ENCODE data around the gene PSMG4.
"Not testable (repeated sequence)": the region's sequence is repeated elsewhere in the genome, so short reads cannot be mapped to it uniquely, and the experiment has no call there.

PSMG4 gene

DNA sequence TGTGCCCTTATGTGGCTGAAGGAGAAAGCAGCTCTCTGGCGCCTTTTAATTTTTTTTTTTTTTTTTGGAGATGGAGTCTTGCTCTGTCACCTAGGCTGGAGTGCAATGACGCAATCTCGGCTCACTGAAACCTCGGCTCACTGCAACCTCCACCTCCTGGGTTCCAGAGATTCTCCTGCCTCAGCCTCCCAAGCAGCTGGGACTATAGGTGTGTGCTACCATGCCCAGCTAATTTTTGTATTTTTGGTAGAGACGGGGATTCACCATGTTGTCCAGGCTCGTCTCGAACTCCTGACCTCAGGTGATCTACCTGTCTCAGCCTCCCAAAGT, 13.9 kb upstream of the PSMG4 start:
- H3K4me2 ChIP-seq (ENCODE audit: low read length); H3K79me1 ChIP-seq (ENCODE audit: low read length); H2BK5ac ChIP-seq (ENCODE audit: low read depth, low read length, poor library complexity); DNase-seq; H3K79me2 ChIP-seq (ENCODE audit: control insufficient read depth, insufficient read depth, low read length, poor library complexity); H3K4ac ChIP-seq (ENCODE audit: low read depth, low read length); H3K9ac ChIP-seq (ENCODE audit: low read length); H3K36me3 ChIP-seq (ENCODE audit: control insufficient read depth in 1 of 2, insufficient read depth in 2 of 2, low read length in 2 of 2); H3K4me3 ChIP-seq (ENCODE audit: low read depth, low read length); H2BK120ac ChIP-seq (ENCODE audit: insufficient read depth, low read length, poor library complexity); H4K12ac ChIP-seq (ENCODE audit: low read depth, low read length); H2AFZ ChIP-seq (ENCODE audit: insufficient read depth, low read length, poor library complexity); H2AK5ac ChIP-seq (ENCODE audit: low read length); H3K18ac ChIP-seq (ENCODE audit: low read length); H3K14ac ChIP-seq (ENCODE audit: low read length); H3K23ac ChIP-seq (ENCODE audit: low read length); H2BK12ac ChIP-seq (ENCODE audit: low read length); H3K27me3 ChIP-seq (ENCODE audit: insufficient read depth, low read length); H4K8ac ChIP-seq (ENCODE audit: low read depth, low read length); H3K27ac ChIP-seq (ENCODE audit: low read depth, low read length); H3K9me3 ChIP-seq (ENCODE audit: insufficient read depth, low read depth, low read length); H4K91ac ChIP-seq (ENCODE audit: low read depth, low read length): not testable (repeated sequence)
- peaks cover 9 to 17% of the 10 kb centered on the region in 2 experiments for H3K4me1 ChIP-seq (ENCODE audit: control insufficient read depth in 1 of 2, insufficient read depth in 2 of 2, low read length in 2 of 2)
- no CpG with 5 or more reads among the region's 7 CpGs for WGBS (ENCODE audit: extremely low coverage, insufficient coverage, insufficient read length)

DNA sequence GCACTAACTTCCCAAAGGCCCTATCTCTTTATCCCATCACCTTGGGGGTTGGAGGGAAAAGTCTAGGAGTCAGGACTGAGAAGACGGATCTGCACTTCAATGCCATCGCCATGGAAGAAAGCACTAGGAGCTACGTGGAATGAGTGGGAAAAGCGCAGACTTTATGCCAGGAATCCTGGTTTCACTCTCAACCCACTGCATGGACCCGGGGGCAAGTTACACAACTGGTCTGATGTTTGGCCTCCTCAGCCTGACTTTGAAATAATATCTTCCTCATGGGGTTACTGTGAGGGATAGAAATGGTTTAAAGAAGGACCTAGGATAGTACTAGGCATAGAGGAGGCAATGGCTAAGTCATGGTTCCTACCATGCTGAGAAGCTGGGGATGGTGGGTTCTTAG, 13.5 kb upstream of the PSMG4 start:
- H2BK120ac ChIP-seq (ENCODE audit: insufficient read depth, low read length, poor library complexity) = no peak overlapping the region
- no peak overlapping the region for H3K4ac ChIP-seq (ENCODE audit: low read depth, low read length)
- no peak overlapping the region for H3K18ac ChIP-seq (ENCODE audit: low read length)
- H2BK12ac ChIP-seq (ENCODE audit: low read length) = no peak overlapping the region
- H3K14ac ChIP-seq (ENCODE audit: low read length) = no peak overlapping the region
- H3K9ac ChIP-seq (ENCODE audit: low read length) = no peak overlapping the region
- peaks cover 10% of the 10 kb centered on the region for H3K79me1 ChIP-seq (ENCODE audit: low read length)
- H4K91ac ChIP-seq (ENCODE audit: low read depth, low read length) = no peak overlapping the region
- no peak overlapping the region for H3K4me2 ChIP-seq (ENCODE audit: low read length)
- peak in 1 of 2 donors; percentile 44 for DNase-seq
- H4K12ac ChIP-seq (ENCODE audit: low read depth, low read length) = no peak overlapping the region
- H3K9me3 ChIP-seq (ENCODE audit: insufficient read depth, low read depth, low read length) = no peaks in the 10 kb centered on the region
- H2BK5ac ChIP-seq (ENCODE audit: low read depth, low read length, poor library complexity) = no peak overlapping the region
- H2AK5ac ChIP-seq (ENCODE audit: low read length) = no peak overlapping the region
- H3K79me2 ChIP-seq (ENCODE audit: control insufficient read depth, insufficient read depth, low read length, poor library complexity) = no peaks in the 10 kb centered on the region
- H3K4me1 ChIP-seq (ENCODE audit: control insufficient read depth in 1 of 2, insufficient read depth in 2 of 2, low read length in 2 of 2) = peaks cover 9 to 17% of the 10 kb centered on the region in 2 experiments
- no CpG with 5 or more reads among the region's 5 CpGs for WGBS (ENCODE audit: extremely low coverage, insufficient coverage, insufficient read length)
- H3K27ac ChIP-seq (ENCODE audit: low read depth, low read length) = no peak overlapping the region
- H2AFZ ChIP-seq (ENCODE audit: insufficient read depth, low read length, poor library complexity) = no peak overlapping the region
- no peak overlapping the region for H3K4me3 ChIP-seq (ENCODE audit: low read depth, low read length)
- no peaks in the 10 kb centered on the region for H3K27me3 ChIP-seq (ENCODE audit: insufficient read depth, low read length)
- no peaks in the 10 kb centered on the region for H3K36me3 ChIP-seq (ENCODE audit: control insufficient read depth in 1 of 2, insufficient read depth in 2 of 2, low read length in 2 of 2)
- no peak overlapping the region for H3K23ac ChIP-seq (ENCODE audit: low read length)
- H4K8ac ChIP-seq (ENCODE audit: low read depth, low read length) = no peak overlapping the region

DNA sequence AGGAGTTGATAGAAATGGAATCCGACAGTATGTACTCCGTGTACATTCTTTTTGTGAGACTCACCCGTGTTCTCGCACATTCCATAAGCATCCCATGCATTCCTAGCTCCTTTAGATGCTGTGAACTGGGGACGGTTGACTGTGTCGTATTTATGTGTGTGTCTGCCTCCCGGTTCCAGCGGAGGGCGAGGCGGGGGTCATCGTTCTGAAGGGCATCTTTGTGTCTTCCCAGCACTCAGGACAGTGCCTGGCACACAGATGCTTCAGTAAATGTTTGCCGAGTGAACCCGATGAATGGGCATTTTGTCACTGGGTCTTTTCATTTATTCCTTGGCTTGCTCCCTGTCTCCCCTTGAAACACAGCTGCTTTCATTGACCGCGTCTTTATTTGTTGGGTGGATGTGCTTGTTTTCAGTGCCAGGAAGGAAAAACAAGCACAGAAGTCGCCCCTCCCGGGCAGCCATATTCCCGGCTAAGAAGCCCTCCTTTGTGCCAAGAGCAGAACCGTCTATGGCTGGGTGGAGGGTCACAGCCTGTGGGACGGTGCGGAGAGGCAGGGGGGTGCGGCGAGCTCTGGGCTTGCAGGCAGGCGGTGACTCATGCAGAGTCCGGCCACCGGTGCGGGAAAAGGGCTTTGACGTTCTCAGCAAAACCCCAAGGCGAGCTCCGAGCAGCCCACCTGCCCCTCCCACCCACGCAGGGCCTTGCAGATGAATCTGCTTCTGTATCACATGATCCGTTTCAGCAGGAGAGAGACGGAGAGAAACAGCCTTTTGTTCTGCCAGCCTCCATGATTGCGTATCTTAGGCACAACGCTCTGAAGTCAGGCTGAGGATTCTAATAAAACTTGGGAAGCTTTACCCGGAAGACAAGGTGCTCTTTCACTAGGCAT, 11.2 kb upstream of the PSMG4 start:
- Histone ChIP-seq H3K79me2 (ENCODE audit: control insufficient read depth, insufficient read depth, low read length, poor library complexity) (no peaks in the 10 kb centered on the region), H2BK5ac (ENCODE audit: low read depth, low read length, poor library complexity) (peak overlapping the region; percentile 17), H2BK12ac (ENCODE audit: low read length) (peak overlapping the region; percentile 53), H2BK120ac (ENCODE audit: insufficient read depth, low read length, poor library complexity) (peak overlapping the region; percentile 38), H4K8ac (ENCODE audit: low read depth, low read length) (peak overlapping the region; percentile 20), H3K9me3 (ENCODE audit: insufficient read depth, low read depth, low read length) (no peaks in the 10 kb centered on the region), H3K27me3 (ENCODE audit: insufficient read depth, low read length) (no peaks in the 10 kb centered on the region), H3K4me2 (ENCODE audit: low read length) (peak overlapping the region; percentile 17), H3K4me3 (ENCODE audit: low read depth, low read length) (no peak overlapping the region), H4K91ac (ENCODE audit: low read depth, low read length) (peak overlapping the region; percentile 50), H2AFZ (ENCODE audit: insufficient read depth, low read length, poor library complexity) (no peak overlapping the region), H3K27ac (ENCODE audit: low read depth, low read length) (peak overlapping the region; percentile 57), H3K18ac (ENCODE audit: low read length) (peak overlapping the region; percentile 37), H4K12ac (ENCODE audit: low read depth, low read length) (no peak overlapping the region), H3K4me1 (ENCODE audit: control insufficient read depth in 1 of 2, insufficient read depth in 2 of 2, low read length in 2 of 2) (peaks cover 13 to 26% of the 10 kb centered on the region in 2 experiments), H3K23ac (ENCODE audit: low read length) (no peak overlapping the region), H3K14ac (ENCODE audit: low read length) (peak overlapping the region; percentile 23), H3K36me3 (ENCODE audit: control insufficient read depth in 1 of 2, insufficient read depth in 2 of 2, low read length in 2 of 2) (no peaks in the 10 kb centered on the region), H3K9ac (ENCODE audit: low read length) (no peak overlapping the region), H3K79me1 (ENCODE audit: low read length) (peaks cover 10% of the 10 kb centered on the region), H3K4ac (ENCODE audit: low read depth, low read length) (no peak overlapping the region), H2AK5ac (ENCODE audit: low read length) (no peak overlapping the region)
- peak; percentile 90 to 95 for DNase-seq
- WGBS (ENCODE audit: extremely low coverage, insufficient coverage, insufficient read length) = no CpG with 5 or more reads among the region's 36 CpGs

DNA sequence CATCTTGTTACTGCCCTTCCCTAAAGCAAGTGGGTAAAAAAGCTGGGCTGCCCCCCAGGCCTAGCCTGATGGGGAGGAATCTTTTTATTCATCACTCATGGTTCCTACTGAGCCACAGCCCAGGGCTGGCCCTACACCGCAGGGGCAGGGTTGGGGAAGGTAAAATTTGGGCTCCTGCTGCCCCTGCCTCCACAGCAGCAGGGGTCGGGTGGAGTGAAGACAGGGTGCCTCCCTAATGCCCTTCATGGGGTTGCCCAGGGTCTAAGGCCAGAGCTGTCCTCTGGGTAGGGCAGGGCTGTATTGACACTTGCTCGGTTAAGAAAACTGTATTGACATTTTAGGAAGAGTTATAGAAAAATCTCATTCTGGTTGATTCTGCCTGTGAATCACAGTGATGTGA, 8.9 kb upstream of the PSMG4 start:
- WGBS (ENCODE audit: extremely low coverage, insufficient coverage, insufficient read length) = no CpG with 5 or more reads among the region's 3 CpGs
- peak overlapping the region; percentile 10 for H2BK12ac ChIP-seq (ENCODE audit: low read length)
- no peak overlapping the region for H3K27ac ChIP-seq (ENCODE audit: low read depth, low read length)
- H3K27me3 ChIP-seq (ENCODE audit: insufficient read depth, low read length) = no peaks in the 10 kb centered on the region
- H3K36me3 ChIP-seq (ENCODE audit: control insufficient read depth in 1 of 2, insufficient read depth in 2 of 2, low read length in 2 of 2) = no peaks in the 10 kb centered on the region
- peaks cover 2% of the 10 kb centered on the region for H3K9me3 ChIP-seq (ENCODE audit: insufficient read depth, low read depth, low read length)
- no peak overlapping the region for H4K8ac ChIP-seq (ENCODE audit: low read depth, low read length)
- no peak for DNase-seq
- no peak overlapping the region for H3K23ac ChIP-seq (ENCODE audit: low read length)
- H3K14ac ChIP-seq (ENCODE audit: low read length) = no peak overlapping the region
- no peak overlapping the region for H2AFZ ChIP-seq (ENCODE audit: insufficient read depth, low read length, poor library complexity)
- no peak overlapping the region for H2BK120ac ChIP-seq (ENCODE audit: insufficient read depth, low read length, poor library complexity)
- H2BK5ac ChIP-seq (ENCODE audit: low read depth, low read length, poor library complexity) = no peak overlapping the region
- H3K79me1 ChIP-seq (ENCODE audit: low read length) = peaks cover 10% of the 10 kb centered on the region
- H4K12ac ChIP-seq (ENCODE audit: low read depth, low read length) = no peak overlapping the region
- H3K4ac ChIP-seq (ENCODE audit: low read depth, low read length) = no peak overlapping the region
- H4K91ac ChIP-seq (ENCODE audit: low read depth, low read length) = no peak overlapping the region
- no peak overlapping the region for H2AK5ac ChIP-seq (ENCODE audit: low read length)
- no peak overlapping the region for H3K4me3 ChIP-seq (ENCODE audit: low read depth, low read length)
- H3K79me2 ChIP-seq (ENCODE audit: control insufficient read depth, insufficient read depth, low read length, poor library complexity) = no peaks in the 10 kb centered on the region
- no peak overlapping the region for H3K9ac ChIP-seq (ENCODE audit: low read length)
- no peak overlapping the region for H3K18ac ChIP-seq (ENCODE audit: low read length)
- peaks cover 18 to 31% of the 10 kb centered on the region in 2 experiments for H3K4me1 ChIP-seq (ENCODE audit: control insufficient read depth in 1 of 2, insufficient read depth in 2 of 2, low read length in 2 of 2)
- no peak overlapping the region for H3K4me2 ChIP-seq (ENCODE audit: low read length)
